Neuronal stem cell (in vitro differentiated cells): ENCODE data around the gene RGP1.
A peak's percentile ranks its signal among the peaks of the same experiment; 100 is the strongest.

Source experiments
- DNase-seq: peaks from one replicate; pipeline ENCODE4 v3.0.0-alpha.2; 2013; ENCODE audit warnings: low spot score
- H2AFZ ChIP-seq: one replicate; pipeline ENCODE4 v1.6.1; 2013; ENCODE audit warnings: mild to moderate bottlenecking, low read length, inconsistent platforms
- H2AK5ac ChIP-seq: 2 replicates; pipeline ENCODE4 v1.6.1; 2013; ENCODE audit warnings: low read depth, mild to moderate bottlenecking, inconsistent platforms, low read length, moderate library complexity, mixed read lengths
- H2BK120ac ChIP-seq: 2 replicates; pipeline ENCODE4 v1.6.1; 2013; ENCODE audit warnings: low read depth, mild to moderate bottlenecking, inconsistent platforms, low read length, moderate library complexity, mixed read lengths
- H2BK12ac ChIP-seq: one replicate; pipeline ENCODE4 v1.6.1; 2013; ENCODE audit warnings: low read length, inconsistent platforms
- H2BK15ac ChIP-seq: 2 replicates; pipeline ENCODE4 v1.6.1; 2013; ENCODE audit warnings: mild to moderate bottlenecking, low read length, inconsistent platforms, mixed read lengths
- H2BK5ac ChIP-seq: one replicate; pipeline ENCODE4 v1.6.1; 2013; ENCODE audit warnings: inconsistent platforms, mild to moderate bottlenecking, low read length, moderate library complexity
- H3K14ac ChIP-seq: one replicate; pipeline ENCODE4 v1.6.1; 2013; ENCODE audit warnings: low read length, inconsistent platforms
- H3K18ac ChIP-seq: 2 replicates; pipeline ENCODE4 v1.6.1; 2013; ENCODE audit warnings: low read length, inconsistent platforms
- H3K23ac ChIP-seq: 2 replicates; pipeline ENCODE4 v1.6.1; 2013; ENCODE audit warnings: low read depth, mild to moderate bottlenecking, mixed read lengths, low read length, inconsistent platforms; ENCODE audit not compliant: poor library complexity
- H3K27ac ChIP-seq: replicated peaks from 3 replicates; pipeline ENCODE4 v1.5.1; 2013; ENCODE audit warnings: low read length, inconsistent platforms
- H3K27me3 ChIP-seq, 3 experiments: 2 replicates each; pipeline ENCODE4 v1.6.1; 2013; ENCODE audit warnings: low read length in 3 of 3, mild to moderate bottlenecking in 2 of 3, inconsistent platforms in 1 of 3, low read depth in 1 of 3, mixed read lengths in 1 of 3, moderate library complexity in 1 of 3; ENCODE audit not compliant: control insufficient read depth in 3 of 3, insufficient read depth in 3 of 3
- H3K36me3 ChIP-seq, 2 donors: replicated peaks in 1 of 2; 2 replicates each; pipeline ENCODE4 v1.6.1; 2013; ENCODE audit warnings: low read length in 2 of 2; ENCODE audit not compliant: control insufficient read depth in 2 of 2, insufficient read depth in 2 of 2
- H3K4ac ChIP-seq: 2 replicates; pipeline ENCODE4 v1.6.1; 2013; ENCODE audit warnings: inconsistent platforms, mild to moderate bottlenecking, low read length, moderate library complexity
- H3K4me1 ChIP-seq, 2 donors: 1 replicate in 1 of 2; 2 replicates in 1 of 2; pipeline ENCODE4 v1.6.1; 2013; ENCODE audit warnings: low read length in 2 of 2, low read depth in 1 of 2; ENCODE audit not compliant: control insufficient read depth in 2 of 2, insufficient read depth in 1 of 2
- H3K4me2 ChIP-seq: one replicate; pipeline ENCODE4 v1.6.1; 2013; ENCODE audit warnings: mild to moderate bottlenecking, low read length, inconsistent platforms; ENCODE audit not compliant: insufficient read depth, poor library complexity, severe bottlenecking
- H3K4me3 ChIP-seq, 2 donors: 2 replicates each; pipeline ENCODE4 v1.5.1; 2013; ENCODE audit warnings: low read length in 2 of 2, mild to moderate bottlenecking in 2 of 2, inconsistent platforms in 1 of 2, moderate library complexity in 1 of 2
- H3K79me1 ChIP-seq: one replicate; pipeline ENCODE4 v1.6.1; 2013; ENCODE audit warnings: low read depth, mild to moderate bottlenecking, inconsistent platforms, low read length, moderate library complexity
- H3K9ac ChIP-seq: one replicate; pipeline ENCODE4 v1.6.1; 2013; ENCODE audit warnings: mild to moderate bottlenecking, low read depth, low read length, inconsistent platforms; ENCODE audit not compliant: poor library complexity
- H3K9me3 ChIP-seq, 2 donors: replicated peaks in 1 of 2; 2 replicates each; pipeline versions ENCODE3 to v1.6.1; 2013; ENCODE audit warnings: low read length in 2 of 2, mild to moderate bottlenecking in 2 of 2, inconsistent platforms in 1 of 2, low read depth in 1 of 2, mixed read lengths in 1 of 2, moderate library complexity in 1 of 2; ENCODE audit not compliant: control insufficient read depth in 2 of 2, insufficient read depth in 1 of 2
- H4K8ac ChIP-seq: one replicate; pipeline ENCODE4 v1.6.1; 2013; ENCODE audit warnings: low read depth, mild to moderate bottlenecking, inconsistent platforms, low read length, moderate library complexity
- H4K91ac ChIP-seq: one replicate; pipeline ENCODE4 v1.6.1; 2013; ENCODE audit warnings: low read length, low read depth, mild to moderate bottlenecking, inconsistent platforms; ENCODE audit not compliant: poor library complexity
- WGBS, 2 donors: extraction: QIAGEN DNeasy Blood & Tissue Kit; methylation state at CpG; one replicate each; pipeline ENCODE4 v1.1.7; 2013; ENCODE audit warnings: missing lambda C conversion rate in 2 of 2, mixed read lengths in 1 of 2; ENCODE audit not compliant: insufficient read length in 2 of 2, insufficient replicate concordance in 1 of 2; ENCODE audit errors: extremely low coverage in 2 of 2; 5-methylcytosine and 5-hydroxymethylcytosine counted together

The RGP1 gene

GRCh38 chr9:35723908-35724307, 25.2 kb upstream of the RGP1 start:
- Histone ChIP-seq H4K8ac (no peak overlapping the region), H2BK15ac (no peak overlapping the region), H3K9ac (no peak overlapping the region), H3K27ac (no peak overlapping the region), H2BK120ac (no peak overlapping the region), H3K4me2 (no peak overlapping the region), H3K18ac (no peak overlapping the region), H3K79me1 (peaks cover 3% of the 10 kb centered on the region), H3K9me3 (no peaks in the 10 kb centered on the region), H2BK12ac (no peak overlapping the region), H4K91ac (no peak overlapping the region), H3K4me1 (peaks cover 17 to 20% of the 10 kb centered on the region in 2 donors), H3K23ac (no peak overlapping the region), H3K36me3 (peaks cover 54 to 83% of the 10 kb centered on the region in 2 donors), H2BK5ac (no peak overlapping the region), H3K27me3 (no peaks in the 10 kb centered on the region), H3K4me3 (no peak overlapping the region), H3K14ac (no peak overlapping the region), H3K4ac (no peak overlapping the region), H2AK5ac (no peak overlapping the region), H2AFZ (no peak overlapping the region)
- WGBS, 2 donors: no CpG with 5 or more reads among the region's 8 CpGs
- no peak for DNase-seq

- H2AK5ac ChIP-seq: no peak overlapping the region
- no peak overlapping the region for H3K14ac ChIP-seq
- H2AFZ ChIP-seq: no peak overlapping the region
- peaks cover 3% of the 10 kb centered on the region for H3K79me1 ChIP-seq
- no peak overlapping the region for H4K91ac ChIP-seq
- H3K9ac ChIP-seq: no peak overlapping the region
- no peak overlapping the region for H3K18ac ChIP-seq
- peaks cover 31 to 32% of the 10 kb centered on the region in 2 donors for H3K4me1 ChIP-seq
- no peak overlapping the region for H2BK120ac ChIP-seq
- H3K4me3 ChIP-seq: no peak overlapping the region
- no peak overlapping the region for H2BK12ac ChIP-seq
- H3K27ac ChIP-seq: no peak overlapping the region
- H3K36me3 ChIP-seq: peaks cover 39 to 76% of the 10 kb centered on the region in 2 donors
- no peak overlapping the region for H4K8ac ChIP-seq
- DNase-seq: no peak
- H3K27me3 ChIP-seq: no peaks in the 10 kb centered on the region
- WGBS, 2 donors: no CpG with 5 or more reads among the region's 11 CpGs
- no peak overlapping the region for H3K4ac ChIP-seq
- no peak overlapping the region for H3K4me2 ChIP-seq
- H3K23ac ChIP-seq: no peak overlapping the region
- no peaks in the 10 kb centered on the region for H3K9me3 ChIP-seq
- H2BK5ac ChIP-seq: no peak overlapping the region
- H2BK15ac ChIP-seq: no peak overlapping the region
Observed at GRCh38 chr9:35725362-35725761, 23.7 kb upstream of the RGP1 start.

- peaks cover 30 to 60% of the 10 kb centered on the region in 2 donors for H3K36me3 ChIP-seq
Observed at GRCh38 chr9:35726931-35727330, 22.2 kb upstream of the RGP1 start.

GRCh38 chr9:35727676-35728040, 21.4 kb upstream of the RGP1 start:
- Histone ChIP-seq H3K79me1 (peaks cover 3% of the 10 kb centered on the region), H3K36me3 (peaks cover 24 to 53% of the 10 kb centered on the region in 2 donors), H3K23ac (no peak overlapping the region), H3K4ac (no peak overlapping the region), H3K27me3 (no peaks in the 10 kb centered on the region), H2BK15ac (no peak overlapping the region), H3K4me2 (peak overlapping the region; percentile 52), H2BK5ac (peak overlapping the region; percentile 43), H4K8ac (no peak overlapping the region), H2BK12ac (no peak overlapping the region), H3K14ac (no peak overlapping the region), H4K91ac (peak overlapping the region; percentile 81), H2BK120ac (peak overlapping the region; percentile 1), H3K9me3 (no peaks in the 10 kb centered on the region), H3K18ac (peak overlapping the region; percentile 91), H3K4me3 (no peak overlapping the region), H2AK5ac (peak overlapping the region; percentile 34), H3K4me1 (peaks cover 41% of the 10 kb centered on the region in 2 donors), H3K27ac (peak overlapping the region; percentile 91), H2AFZ (no peak overlapping the region), H3K9ac (no peak overlapping the region)
- DNase-seq: no peak
- WGBS, 2 donors: no CpG with 5 or more reads among the region's 5 CpGs

More at GRCh38 chr9:35726931-35727330, 22.2 kb upstream of the RGP1 start:
- Histone ChIP-seq H2BK12ac (peak overlapping the region; percentile 91), H3K4me2 (peak overlapping the region; percentile 52), H4K8ac (no peak overlapping the region), H3K23ac (peak overlapping the region; percentile 66), H3K27ac (peak overlapping the region; percentile 91), H2BK5ac (no peak overlapping the region), H3K4me1 (peaks cover 41% of the 10 kb centered on the region in 2 donors), H3K79me1 (peaks cover 3% of the 10 kb centered on the region), H3K27me3 (no peaks in the 10 kb centered on the region), H3K18ac (peak overlapping the region; percentile 82), H2BK120ac (peak overlapping the region; percentile 1), H3K4me3 (no peak overlapping the region), H3K14ac (no peak overlapping the region), H3K4ac (peak overlapping the region; percentile 27), H3K9ac (no peak overlapping the region), H2BK15ac (peak overlapping the region; percentile 12), H2AK5ac (peak overlapping the region; percentile 34), H2AFZ (no peak overlapping the region), H4K91ac (peak overlapping the region; percentile 74), H3K9me3 (no peaks in the 10 kb centered on the region)
- DNase-seq: no peak
- WGBS, 2 donors: no CpG with 5 or more reads among the region's 3 CpGs
